IMR-90 (cell line): ENCODE data around the gene YIPF3. TPM values are rescaled to one million over a fixed set of nuclear protein-coding genes. Genes with fewer than 3 reads are reported as not detected.

ENCODE experiments used
- ATAC-seq: fragments of 200-7000 bp; cut with Tn5 transposase; 2 replicates; pipeline ENCODE4 v1.9.1; 2020; ENCODE audit warnings: low read depth, mild to moderate bottlenecking, moderate library complexity
- BruUV-seq: library from RNA; stranded (reverse); fragments of 400-500 nt; replicated peaks from 2 replicates; lab custom pipeline; 2021; lab: Mats Ljungman, UMichigan
- CTCF ChIA-PET: fragments of 300-600 bp; formaldehyde crosslinking; extraction: SDS; loops from one replicate; lab custom pipeline; 2021; ENCODE audit warnings: antibody characterized with exemption; lab: Yijun Ruan, JAX
- POLR2A ChIA-PET: fragments of 300-600 bp; sonication (Branson Sonifier 250); formaldehyde crosslinking; loops from one replicate; lab custom pipeline; 2022; ENCODE audit warnings: antibody characterized with exemption; ENCODE audit not compliant: unreplicated experiment; lab: Charles Lee
- DNase-seq: peaks from one replicate; pipeline ENCODE4 v3.0.0; 2013
- H2AFZ ChIP-seq: replicated peaks from 2 replicates; pipeline ENCODE3; 2013; ENCODE audit warnings: low read length, mild to moderate bottlenecking; ENCODE audit not compliant: poor library complexity
- H2AK5ac ChIP-seq: 2 replicates; pipeline ENCODE4 v1.6.1; 2013; ENCODE audit warnings: low read depth, low read length, inconsistent platforms
- H2AK9ac ChIP-seq: replicated peaks from 2 replicates; pipeline ENCODE3; 2013; ENCODE audit warnings: mild to moderate bottlenecking, low read depth, low read length, moderate library complexity; ENCODE audit not compliant: poor library complexity
- H2BK120ac ChIP-seq: 2 replicates; pipeline ENCODE4 v1.6.1; 2013; ENCODE audit warnings: low read depth, low read length, inconsistent platforms
- H2BK15ac ChIP-seq: 3 replicates; pipeline ENCODE4 v1.6.1; 2013; ENCODE audit warnings: low read depth, low read length, inconsistent platforms
- H2BK20ac ChIP-seq: 2 replicates; pipeline ENCODE4 v1.6.1; 2013; ENCODE audit warnings: low read depth, mild to moderate bottlenecking, inconsistent platforms, low read length, moderate library complexity
- H2BK5ac ChIP-seq: 2 replicates; pipeline ENCODE4 v1.6.1; 2013; ENCODE audit warnings: mild to moderate bottlenecking, low read depth, low read length, inconsistent platforms; ENCODE audit not compliant: poor library complexity, severe bottlenecking
- H3K14ac ChIP-seq: replicated peaks from 2 replicates; pipeline ENCODE4 v1.6.1; 2013; ENCODE audit warnings: low read depth, low read length, inconsistent platforms
- H3K18ac ChIP-seq: 2 replicates; pipeline ENCODE4 v1.6.1; 2013; ENCODE audit warnings: low read depth, low read length, control low read depth
- H3K23ac ChIP-seq: 2 replicates; pipeline ENCODE4 v1.6.1; 2013; ENCODE audit warnings: low read depth, low read length, inconsistent platforms
- H3K27ac ChIP-seq: 2 replicates; pipeline ENCODE4 v1.5.1; 2013; ENCODE audit warnings: mild to moderate bottlenecking, control low read depth, low read length; ENCODE audit not compliant: insufficient read depth
- H3K27me3 ChIP-seq: 2 replicates; pipeline ENCODE4 v1.6.1; 2013; ENCODE audit warnings: low read length; ENCODE audit not compliant: control insufficient read depth, insufficient read depth
- H3K36me3 ChIP-seq: 2 replicates; pipeline ENCODE4 v1.6.1; 2013; ENCODE audit warnings: low read length, mixed read lengths; ENCODE audit not compliant: control insufficient read depth, insufficient read depth
- H3K4ac ChIP-seq: 2 replicates; pipeline ENCODE4 v1.6.1; 2013; ENCODE audit warnings: low read depth, low read length, inconsistent platforms
- H3K4me1 ChIP-seq: 2 replicates; pipeline ENCODE4 v1.6.1; 2013; ENCODE audit warnings: low read length, mixed read lengths; ENCODE audit not compliant: control insufficient read depth, insufficient read depth
- H3K4me2 ChIP-seq: 2 replicates; pipeline ENCODE4 v1.6.1; 2013; ENCODE audit warnings: low read depth, mild to moderate bottlenecking, control low read depth, low read length, moderate library complexity
- H3K4me3 ChIP-seq: 2 replicates; pipeline ENCODE4 v1.5.1; 2013; ENCODE audit warnings: low read depth, mild to moderate bottlenecking, control low read depth, low read length, moderate library complexity; ENCODE audit not compliant: insufficient read depth
- H3K56ac ChIP-seq: 2 replicates; pipeline ENCODE4 v1.6.1; 2013; ENCODE audit warnings: low read length, inconsistent platforms; ENCODE audit not compliant: insufficient read depth; ENCODE audit errors: extremely low read depth
- H3K79me1 ChIP-seq, 2 experiments: 2 replicates each; pipeline ENCODE4 v1.6.1; 2013; ENCODE audit warnings: low read length in 2 of 2, inconsistent platforms in 1 of 2, low read depth in 1 of 2
- H3K9ac ChIP-seq: 2 replicates; pipeline ENCODE4 v1.6.1; 2013; ENCODE audit warnings: low read depth, low read length, control low read depth
- H3K9me1 ChIP-seq: 2 replicates; pipeline ENCODE4 v1.6.1; 2013; ENCODE audit warnings: low read length, inconsistent platforms; ENCODE audit not compliant: insufficient read depth
- H3K9me3 ChIP-seq: 2 replicates; pipeline ENCODE4 v1.6.1; 2013; ENCODE audit warnings: low read length; ENCODE audit not compliant: control insufficient read depth, insufficient read depth
- H4K20me1 ChIP-seq: 2 replicates; pipeline ENCODE4 v1.6.1; 2013; ENCODE audit warnings: low read length, inconsistent platforms; ENCODE audit not compliant: insufficient read depth
- H4K5ac ChIP-seq: 2 replicates; pipeline ENCODE4 v1.6.1; 2013; ENCODE audit warnings: mild to moderate bottlenecking, low read depth, low read length, control low read depth
- H4K8ac ChIP-seq, 2 experiments: 2 replicates each; pipeline ENCODE4 v1.6.1; 2013; ENCODE audit warnings: low read depth in 2 of 2, low read length in 2 of 2, control low read depth in 1 of 2, inconsistent platforms in 1 of 2
- H4K91ac ChIP-seq: 2 replicates; pipeline ENCODE4 v1.6.1; 2013; ENCODE audit warnings: low read depth, low read length, inconsistent platforms; ENCODE audit not compliant: insufficient read depth
- ELK1 ChIP-seq: fragments of 150-350 bp; IDR thresholded peaks from 2 replicates; pipeline ENCODE4 v1.6.1; 2016; ENCODE audit warnings: low read depth, mild to moderate bottlenecking, low read length, moderate library complexity, borderline replicate concordance
- MAZ ChIP-seq: IDR thresholded peaks from 2 replicates; pipeline ENCODE4 v1.6.1; 2012; ENCODE audit warnings: low read depth, mild to moderate bottlenecking, low read length, improper control_type of control experiment, moderate library complexity, borderline replicate concordance
- WGBS, 2 experiments: methylation state at CpG; one replicate each; pipeline versions ENCODE4 v1.1.5 to v1.1.7; 2013; ENCODE audit warnings: missing lambda C conversion rate in 2 of 2; ENCODE audit not compliant: insufficient read length in 1 of 2; ENCODE audit errors: extremely low coverage in 2 of 2; 5-methylcytosine and 5-hydroxymethylcytosine counted together
- dilution Hi-C: fragments of 300-500 bp; cut with HindIII; formaldehyde crosslinking; loops from one replicate; pipeline ENCODE4 v1.14.3; 2018; ENCODE audit warnings: low sequenced_read_pairs; ENCODE audit not compliant: unreplicated experiment
- in situ Hi-C: fragments of 300-500 bp; cut with MboI; formaldehyde crosslinking; loops from 3 replicates; pipeline ENCODE4 v1.14.3; 2019; ENCODE audit warnings: low sequenced_read_pairs, inconsistent platforms, mixed read lengths
- intact Hi-C: fragments of 100-400 bp; cut with micrococcal nuclease; formaldehyde crosslinking; loops from 2 replicates; pipeline ENCODE4 v1.10.0; 2022
- polyA plus RNA-seq, 3 experiments: library from polyadenylated mRNA; depleted of rRNA; stranded (reverse); fragments of >200 nt; gene quantifications; 2 replicates each; pipeline ENCODE4 v1.2.3, GENCODE V29; 2012; ENCODE audit warnings: low replicate concordance in 1 of 3
- total RNA-seq: library from RNA; depleted of rRNA; stranded (reverse); fragments of >200 nt; gene quantifications from 2 replicates; pipeline ENCODE4 v1.2.3, GENCODE V29; 2012

YIPF3 gene
- total and polyA plus RNA-seq, 2 of the 4 experiments (the other 2 are of a cell fraction): 114 to 193 TPM

GRCh38 chr6:43523284-43523683, 6.6 kb upstream of the YIPF3 start:
- no peak overlapping the region for H2BK15ac ChIP-seq
- H3K14ac ChIP-seq: no peak overlapping the region
- dilution Hi-C loops (no loop called here), in situ Hi-C loops (no loop called here), intact Hi-C loops (loop anchor here (5.0 kb wide), 1 partner anchor 39 kb away; no protein-coding TSS in a partner anchor)
- peaks cover 72% of the 10 kb centered on the region for H3K36me3 ChIP-seq
- no peak for ATAC-seq
- no peak overlapping the region for H3K23ac ChIP-seq
- H3K4me3 ChIP-seq: no peak overlapping the region
- BruUV-seq: no TSS peak
- no peak overlapping the region for H2AK9ac ChIP-seq
- H4K20me1 ChIP-seq: no peaks in the 10 kb centered on the region
- no peak overlapping the region for H4K91ac ChIP-seq
- H3K27me3 ChIP-seq: no peaks in the 10 kb centered on the region
- peaks cover 3% of the 10 kb centered on the region for H3K4me1 ChIP-seq
- H3K4me2 ChIP-seq: no peak overlapping the region
- H3K9me1 ChIP-seq: peaks cover 5% of the 10 kb centered on the region; the same call in 1 of the 2 replicates
- CTCF ChIA-PET: no interaction called here
- no peak for DNase-seq
- no peak overlapping the region for H3K56ac ChIP-seq
- no peak overlapping the region for H3K4ac ChIP-seq
- TF ChIP-seq MAZ (no peak), ELK1 (no peak)
- H3K18ac ChIP-seq: no peak overlapping the region
- no peak overlapping the region for H4K8ac ChIP-seq
- H4K5ac ChIP-seq: no peak overlapping the region
- H3K9ac ChIP-seq: no peak overlapping the region
- H3K79me1 ChIP-seq: peaks cover 10 to 31% of the 10 kb centered on the region in 2 experiments
- H2BK5ac ChIP-seq: no peak overlapping the region
- H2BK120ac ChIP-seq: no peak overlapping the region
- H2AK5ac ChIP-seq: no peak overlapping the region
- H2AFZ ChIP-seq: no peak overlapping the region
- H3K27ac ChIP-seq: no peak overlapping the region
- no peaks in the 10 kb centered on the region for H3K9me3 ChIP-seq
- WGBS, 2 experiments: no CpG with 5 or more reads among the region's 3 CpGs
- POLR2A ChIA-PET: no interaction called here
- H2BK20ac ChIP-seq: no peak overlapping the region
